Neural progenitor cell (in vitro differentiated cells): ENCODE results near the gene FAM89A.
"Not testable (repeated sequence)": the region's sequence is repeated elsewhere in the genome, so short reads cannot be mapped to it uniquely, and the experiment has no call there.

Source experiments
- EZH2 ChIP-seq: fragments of 200-600 bp; sonication (generic); IDR thresholded peaks from 2 replicates; pipeline ENCODE4 v1.6.1; 2017; ENCODE audit warnings: antibody characterized with exemption, mild to moderate bottlenecking, moderate library complexity
- EZH2phosphoT487 ChIP-seq: fragments of 200-600 bp; sonication (generic); IDR thresholded peaks from 2 replicates; pipeline ENCODE4 v1.6.1; 2017; ENCODE audit warnings: antibody characterized with exemption
- TF ChIP-seq, protein P1 (sequence below): fragments of 200-600 bp; sonication (generic); IDR thresholded peaks from 2 replicates; pipeline ENCODE4 v1.5.1; 2017; ENCODE audit warnings: antibody characterized with exemption, mild to moderate bottlenecking

DNA sequence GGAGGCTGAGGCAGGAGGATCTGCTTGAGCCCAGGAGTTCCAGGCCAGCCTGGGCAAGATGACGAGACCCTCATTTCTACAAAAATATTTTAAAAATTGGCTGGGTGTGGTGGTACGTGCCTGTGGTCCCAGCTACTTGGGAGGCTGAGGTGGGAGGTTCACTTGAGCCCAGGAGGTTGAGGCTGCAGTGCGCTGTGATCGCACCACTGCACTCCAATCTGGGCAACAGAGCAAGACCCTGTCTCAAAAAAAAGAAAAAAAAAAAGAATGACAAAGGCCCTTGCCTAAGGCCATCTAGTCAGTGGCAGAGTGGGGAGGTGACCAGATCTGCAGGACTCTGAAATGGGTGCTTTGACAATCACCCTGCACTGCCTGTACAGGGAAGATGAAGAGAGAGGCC lies 10.8 kb downstream of the FAM89A start:
- TF ChIP-seq, protein P1, sequence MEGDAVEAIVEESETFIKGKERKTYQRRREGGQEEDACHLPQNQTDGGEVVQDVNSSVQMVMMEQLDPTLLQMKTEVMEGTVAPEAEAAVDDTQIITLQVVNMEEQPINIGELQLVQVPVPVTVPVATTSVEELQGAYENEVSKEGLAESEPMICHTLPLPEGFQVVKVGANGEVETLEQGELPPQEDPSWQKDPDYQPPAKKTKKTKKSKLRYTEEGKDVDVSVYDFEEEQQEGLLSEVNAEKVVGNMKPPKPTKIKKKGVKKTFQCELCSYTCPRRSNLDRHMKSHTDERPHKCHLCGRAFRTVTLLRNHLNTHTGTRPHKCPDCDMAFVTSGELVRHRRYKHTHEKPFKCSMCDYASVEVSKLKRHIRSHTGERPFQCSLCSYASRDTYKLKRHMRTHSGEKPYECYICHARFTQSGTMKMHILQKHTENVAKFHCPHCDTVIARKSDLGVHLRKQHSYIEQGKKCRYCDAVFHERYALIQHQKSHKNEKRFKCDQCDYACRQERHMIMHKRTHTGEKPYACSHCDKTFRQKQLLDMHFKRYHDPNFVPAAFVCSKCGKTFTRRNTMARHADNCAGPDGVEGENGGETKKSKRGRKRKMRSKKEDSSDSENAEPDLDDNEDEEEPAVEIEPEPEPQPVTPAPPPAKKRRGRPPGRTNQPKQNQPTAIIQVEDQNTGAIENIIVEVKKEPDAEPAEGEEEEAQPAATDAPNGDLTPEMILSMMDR: not testable (repeated sequence)
- TF ChIP-seq EZH2, EZH2phosphoT487: not testable (repeated sequence)
